ENCODE data around the gene GALE.

GRCh38 chr1:23791516-23792047 is 9.0 kb downstream of the GALE start:
- TF ChIP-seq CTCF (optimal IDR thresholded peaks at IDR 0.05 in 1 of 3, IDR thresholded peaks at IDR 0.05 in 1 of 3, conservative IDR thresholded peaks at IDR 0.05 in 1 of 3; ENCODE audit: extremely low read depth in 1 of 3, insufficient read depth in 2 of 3, low read length in 3 of 3) (no peak), EZH2 (IDR thresholded peaks at IDR 0.05; ENCODE audit: low read length) (no peak)

All from keratinocyte (primary cell).